Measurements from ENCODE around the gene WNT4. TPM values are rescaled to one million over a fixed set of nuclear protein-coding genes. Genes with fewer than 3 reads are reported as not detected.

The WNT4 gene
- total RNA-seq, 1 donor from 2014 or later: 14.0 TPM

DNA sequence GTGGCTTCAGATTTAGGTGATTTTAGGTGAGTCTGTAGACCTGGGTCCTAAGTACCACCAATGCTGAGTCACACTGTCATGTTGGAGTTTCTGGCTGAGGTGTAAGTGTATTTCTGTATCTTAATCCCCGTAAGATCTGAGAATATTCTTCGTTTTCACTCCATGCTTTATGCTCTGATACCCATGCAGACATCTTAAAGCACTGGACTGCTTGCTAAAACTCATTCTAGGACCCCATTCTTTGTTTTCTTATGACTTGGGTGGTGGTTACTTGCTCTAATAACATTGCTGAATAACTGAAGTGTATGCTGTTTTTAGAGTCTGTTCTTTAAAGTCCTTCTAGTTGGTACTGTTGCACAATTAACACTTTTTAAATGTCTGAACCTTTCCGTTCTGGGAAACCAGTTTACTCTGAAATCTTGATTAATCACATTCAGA lies 53.7 kb downstream of the WNT4 start:
- no peak for DNase-seq (ENCODE audit: low spot score)

GRCh38 chr1:22088331-22088730 lies 54.6 kb downstream of the WNT4 start:
- no peak for DNase-seq (ENCODE audit: low spot score)

GRCh38 chr1:22080191-22080590 lies 62.7 kb downstream of the WNT4 start:
- no peak for DNase-seq (ENCODE audit: low spot score)

DNA sequence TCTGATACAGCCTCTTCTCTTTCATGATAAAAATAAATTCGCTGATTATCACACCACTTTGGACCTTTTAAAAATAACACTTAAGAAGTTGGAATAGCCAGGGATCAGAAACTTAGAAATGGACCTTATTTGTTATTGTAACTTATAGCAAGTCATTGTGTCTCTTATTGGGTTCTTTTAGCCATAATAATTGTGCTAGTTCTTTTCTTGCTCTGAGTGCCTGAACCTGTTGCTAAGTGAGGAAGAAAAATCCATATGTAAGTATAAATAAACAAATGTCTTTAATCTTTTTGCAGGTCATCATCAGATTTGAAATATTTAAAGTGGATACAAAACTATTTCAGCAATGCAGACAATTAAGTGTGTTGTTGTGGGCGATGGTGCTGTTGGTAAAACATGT lies 64.8 kb downstream of the WNT4 start:
- DNase-seq (ENCODE audit: low spot score): no peak

DNA sequence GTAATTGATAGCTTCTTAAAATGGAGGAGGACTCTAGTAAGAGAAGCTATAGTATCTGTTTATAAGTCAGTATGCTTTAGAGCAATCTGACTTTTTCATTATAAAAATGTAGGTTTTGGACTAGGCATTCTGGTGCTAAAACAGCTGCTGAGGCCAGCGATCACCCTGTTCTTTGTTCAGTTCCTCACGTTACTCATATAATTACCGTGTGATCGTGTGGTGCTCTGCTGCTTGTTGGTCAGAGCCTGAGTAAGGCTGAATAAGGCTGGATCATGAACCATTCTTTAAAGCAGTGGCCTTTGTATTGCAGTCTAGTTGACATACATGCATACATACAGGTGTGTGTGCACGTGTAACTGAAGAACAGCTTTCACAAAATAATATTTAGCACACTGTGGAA lies 65.2 kb downstream of the WNT4 start:
- DNase-seq (ENCODE audit: low spot score): no peak

GRCh38 chr1:22076346-22076745 lies 66.6 kb downstream of the WNT4 start:
- DNase-seq (ENCODE audit: low spot score): no peak

DNA sequence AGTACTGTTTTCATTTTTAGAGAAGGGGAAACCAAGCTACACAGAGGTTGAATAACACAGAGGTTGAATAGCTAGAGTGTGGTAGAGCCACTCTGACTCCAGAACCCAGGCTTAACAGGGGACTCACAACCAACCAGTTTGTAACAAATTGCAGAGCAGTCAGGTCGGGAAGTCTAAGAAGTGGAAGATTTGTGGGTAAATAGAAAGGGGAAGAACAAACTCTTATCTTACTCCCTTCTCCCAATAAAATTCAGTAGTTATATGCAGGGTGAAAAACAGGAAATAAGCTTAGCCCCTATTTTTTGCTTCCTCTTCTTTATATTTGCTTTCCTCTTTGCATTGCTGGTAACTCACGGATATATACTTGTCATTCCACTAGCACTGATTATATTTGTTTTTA lies 67.2 kb downstream of the WNT4 start:
- DNase-seq (ENCODE audit: low spot score): no peak

DNA sequence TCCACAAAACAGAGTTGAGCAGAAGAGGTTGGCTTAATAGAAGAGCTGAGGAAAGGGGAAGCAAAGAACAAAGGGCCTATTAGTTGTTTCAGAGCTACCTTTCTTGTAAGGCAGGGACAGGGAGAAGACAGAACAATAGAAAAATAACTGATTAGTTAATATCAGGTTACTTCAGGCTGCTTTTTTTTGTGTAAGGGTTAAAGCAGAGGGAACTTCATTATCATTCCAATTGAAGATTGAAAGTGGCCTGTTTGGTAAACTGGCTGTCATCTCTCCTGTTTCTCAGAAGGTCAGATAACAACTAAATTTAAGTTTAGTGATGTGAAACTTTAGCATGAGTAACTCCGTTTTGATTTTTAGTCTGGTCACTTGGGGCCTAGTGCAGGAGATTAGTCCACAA lies 68.1 kb downstream of the WNT4 start:
- DNase-seq (ENCODE audit: low spot score): no peak

- peak; percentile 53 for DNase-seq (ENCODE audit: low spot score)
Observed at GRCh38 chr1:22071511-22071910, 71.4 kb downstream of the WNT4 start.

Other genes with a start within 250 kb of the WNT4 start
- gene HSPG2, start 205.8 kb downstream of the WNT4 start, total RNA-seq (ENCODE audit: insufficient read depth, low replicate concordance): 604 TPM
- not detected for gene CELA3B, start 166.1 kb downstream of the WNT4 start, total RNA-seq (ENCODE audit: insufficient read depth, low replicate concordance)
- not detected for gene CELA3A, start 141.4 kb downstream of the WNT4 start, total RNA-seq (ENCODE audit: insufficient read depth, low replicate concordance)
- gene CDC42, start 90.4 kb downstream of the WNT4 start, total RNA-seq (ENCODE audit: insufficient read depth, low replicate concordance): 412 TPM